ENCODE data around the gene ARHGEF4. TPM values are rescaled to one million over a fixed set of nuclear protein-coding genes. Genes with fewer than 3 reads are reported as not detected.

ARHGEF4 gene
- polyA plus RNA-seq, 3 donors = 0.05 TPM; not detected in 2

- H2AFZ ChIP-seq (ENCODE audit: insufficient read depth, low read depth, low read length, poor library complexity, severe bottlenecking) = peak overlapping the region; percentile 62
- Mint-ChIP-seq H3K4me1 (peaks cover 43% of the 10 kb centered on the region), H3K27ac (peak overlapping the region; percentile 49 to 86 (median 73)), H3K27me3 (ENCODE audit: low read depth in 3 of 3) (peaks cover 2 to 7% (median 2%) of the 10 kb centered on the region in 3 donors), H3K36me3 (peaks cover 2 to 12% of the 10 kb centered on the region in 2 donors), H3K9me3 (peaks cover 13 to 24% (median 20%) of the 10 kb centered on the region in 7 donors), H3K4me3 (peak overlapping the region; percentile 56 to 80)
- no peaks in the 10 kb centered on the region for H3K27me3 ChIP-seq (ENCODE audit: control insufficient read depth in 2 of 2, insufficient read depth in 2 of 2, low read length in 2 of 2)
- peak overlapping the region; percentile 35 to 72 for H3K27ac ChIP-seq (ENCODE audit: low read depth in 1 of 2, low read length in 2 of 2)
- no peak for DNase-seq
- H3K4me1 ChIP-seq (ENCODE audit: control insufficient read depth in 1 of 2, insufficient read depth in 2 of 2, low read length in 2 of 2) = peaks cover 27 to 50% of the 10 kb centered on the region in 2 donors
- peak overlapping the region; percentile 43 for H3K9ac ChIP-seq (ENCODE audit: insufficient read depth, low read length, poor library complexity, severe bottlenecking)
- H3K4me3 ChIP-seq (replicated peaks in 1 of 3; ENCODE audit: low read depth in 2 of 3, low read length in 3 of 3) = peak overlapping the region; percentile 19 to 83 (median 50)
- intact Hi-C loops (cut with micrococcal nuclease) = no loop called here
- H3K36me3 ChIP-seq (replicated peaks in 1 of 2; ENCODE audit: control insufficient read depth in 1 of 2, insufficient read depth in 2 of 2, low read length in 2 of 2) = no peaks in the 10 kb centered on the region
- 91% methylated on average over 15 of the region's 15 CpGs for WGBS (ENCODE audit: insufficient coverage)
- peaks cover 0 to 29% of the 10 kb centered on the region in 2 donors for H3K9me3 ChIP-seq (replicated peaks in 1 of 2; ENCODE audit: control insufficient read depth in 1 of 2, insufficient read depth in 1 of 2, low read length in 2 of 2)
- H4K20me1 ChIP-seq (ENCODE audit: insufficient read depth, low read length) = no peaks in the 10 kb centered on the region
- peaks cover 14% of the 10 kb centered on the region for H3K79me2 ChIP-seq (ENCODE audit: insufficient read depth, low read length)
- peak overlapping the region; percentile 85 for H3K4me2 ChIP-seq (replicated peaks; ENCODE audit: extremely low read depth, low read length, poor library complexity, severe bottlenecking)
- no peak for TF ChIP-seq CTCF (IDR thresholded peaks at IDR 0.05)
Observed at GRCh38 chr2:130985831-130986649, 149.3 kb downstream of the ARHGEF4 start.

GRCh38 chr2:130986890-130987493 is 150.3 kb downstream of the ARHGEF4 start:
- peak overlapping the region; percentile 85 for H3K4me2 ChIP-seq (replicated peaks; ENCODE audit: extremely low read depth, low read length, poor library complexity, severe bottlenecking)
- peak overlapping the region in 2 of 7 donors; percentile 53 to 83 for H3K27ac Mint-ChIP-seq
- intact Hi-C loops (cut with micrococcal nuclease) = no loop called here
- H3K4me3 Mint-ChIP-seq = no peak overlapping the region
- peaks cover 27 to 41% of the 10 kb centered on the region in 2 donors for H3K4me1 ChIP-seq (ENCODE audit: control insufficient read depth in 1 of 2, insufficient read depth in 2 of 2, low read length in 2 of 2)
- no peak for TF ChIP-seq CTCF (IDR thresholded peaks at IDR 0.05)
- WGBS (ENCODE audit: insufficient coverage) = 86% methylated on average over 11 of the region's 11 CpGs
- H3K9me3 ChIP-seq (replicated peaks in 1 of 2; ENCODE audit: control insufficient read depth in 1 of 2, insufficient read depth in 1 of 2, low read length in 2 of 2) = peaks cover 0 to 29% of the 10 kb centered on the region in 2 donors
- H3K4me3 ChIP-seq (replicated peaks in 1 of 3; ENCODE audit: low read depth in 2 of 3, low read length in 3 of 3) = peak overlapping the region in 1 of 3 experiments; percentile 83
- no peaks in the 10 kb centered on the region for H4K20me1 ChIP-seq (ENCODE audit: insufficient read depth, low read length)
- peaks cover 15 to 26% (median 22%) of the 10 kb centered on the region in 7 donors for H3K9me3 Mint-ChIP-seq
- DNase-seq = no peak
- H3K36me3 Mint-ChIP-seq = peaks cover 2 to 12% of the 10 kb centered on the region in 2 donors
- no peaks in the 10 kb centered on the region for H3K36me3 ChIP-seq (replicated peaks in 1 of 2; ENCODE audit: control insufficient read depth in 1 of 2, insufficient read depth in 2 of 2, low read length in 2 of 2)
- H3K9ac ChIP-seq (ENCODE audit: insufficient read depth, low read length, poor library complexity, severe bottlenecking) = peak overlapping the region; percentile 43
- H3K4me1 Mint-ChIP-seq = peaks cover 37% of the 10 kb centered on the region
- H3K27ac ChIP-seq (ENCODE audit: low read depth in 1 of 2, low read length in 2 of 2) = peak overlapping the region; percentile 35 to 72
- H3K27me3 ChIP-seq (ENCODE audit: control insufficient read depth in 2 of 2, insufficient read depth in 2 of 2, low read length in 2 of 2) = no peaks in the 10 kb centered on the region
- H3K79me2 ChIP-seq (ENCODE audit: insufficient read depth, low read length) = peaks cover 14% of the 10 kb centered on the region
- H3K27me3 Mint-ChIP-seq (ENCODE audit: low read depth in 3 of 3) = peaks cover 2 to 7% (median 4%) of the 10 kb centered on the region in 3 donors
- H2AFZ ChIP-seq (ENCODE audit: insufficient read depth, low read depth, low read length, poor library complexity, severe bottlenecking) = peak overlapping the region; percentile 62

Measured in CD14-positive monocyte (primary cell).